ENCODE data around the gene PTPN11. TPM values are rescaled to one million over a fixed set of nuclear protein-coding genes. Genes with fewer than 3 reads are reported as not detected.

Gene PTPN11
- total and polyA plus RNA-seq, 2 of the 8 experiments (the other 6 are each of a cell fraction or from before 2014, with no cell fraction given) = 28.3 to 133 TPM

DNA sequence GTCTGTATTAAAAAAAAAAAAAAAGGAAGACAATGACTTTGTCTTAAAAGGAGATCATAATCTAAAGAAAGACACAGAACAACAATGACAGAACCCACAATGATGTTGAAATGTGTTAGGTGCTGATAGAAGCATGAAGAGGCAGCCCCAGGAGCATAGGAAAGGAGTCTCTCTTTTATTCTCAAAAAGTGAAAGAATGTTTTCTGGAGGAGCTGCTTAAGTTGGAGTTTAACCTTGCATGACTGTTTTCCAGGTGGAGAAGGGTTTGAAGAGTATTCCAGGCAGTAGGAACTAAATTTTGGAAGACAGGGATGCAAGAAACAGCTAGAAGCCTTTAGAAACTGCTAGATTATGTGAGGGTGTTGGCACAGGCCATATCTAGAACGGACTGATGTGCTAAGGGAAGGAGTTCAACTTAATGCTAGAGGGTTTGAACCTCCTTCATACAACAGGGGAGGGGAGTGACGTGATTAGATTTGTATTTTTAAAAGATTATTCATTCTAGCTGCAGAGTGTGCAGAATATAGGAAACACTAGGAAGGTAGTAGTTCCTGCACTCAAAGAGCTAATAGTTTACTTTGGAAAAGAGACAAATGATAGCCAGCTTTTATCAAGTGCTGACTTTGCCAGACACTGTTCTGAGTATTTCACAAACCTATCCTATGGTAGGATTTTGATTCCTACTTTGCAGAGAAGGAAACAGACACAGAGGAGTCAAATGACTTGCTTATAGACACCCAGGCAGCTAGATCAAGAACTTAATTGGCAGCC is 4.7 kb upstream of the PTPN11 start (continued):
- TF ChIP-seq, protein P1, sequence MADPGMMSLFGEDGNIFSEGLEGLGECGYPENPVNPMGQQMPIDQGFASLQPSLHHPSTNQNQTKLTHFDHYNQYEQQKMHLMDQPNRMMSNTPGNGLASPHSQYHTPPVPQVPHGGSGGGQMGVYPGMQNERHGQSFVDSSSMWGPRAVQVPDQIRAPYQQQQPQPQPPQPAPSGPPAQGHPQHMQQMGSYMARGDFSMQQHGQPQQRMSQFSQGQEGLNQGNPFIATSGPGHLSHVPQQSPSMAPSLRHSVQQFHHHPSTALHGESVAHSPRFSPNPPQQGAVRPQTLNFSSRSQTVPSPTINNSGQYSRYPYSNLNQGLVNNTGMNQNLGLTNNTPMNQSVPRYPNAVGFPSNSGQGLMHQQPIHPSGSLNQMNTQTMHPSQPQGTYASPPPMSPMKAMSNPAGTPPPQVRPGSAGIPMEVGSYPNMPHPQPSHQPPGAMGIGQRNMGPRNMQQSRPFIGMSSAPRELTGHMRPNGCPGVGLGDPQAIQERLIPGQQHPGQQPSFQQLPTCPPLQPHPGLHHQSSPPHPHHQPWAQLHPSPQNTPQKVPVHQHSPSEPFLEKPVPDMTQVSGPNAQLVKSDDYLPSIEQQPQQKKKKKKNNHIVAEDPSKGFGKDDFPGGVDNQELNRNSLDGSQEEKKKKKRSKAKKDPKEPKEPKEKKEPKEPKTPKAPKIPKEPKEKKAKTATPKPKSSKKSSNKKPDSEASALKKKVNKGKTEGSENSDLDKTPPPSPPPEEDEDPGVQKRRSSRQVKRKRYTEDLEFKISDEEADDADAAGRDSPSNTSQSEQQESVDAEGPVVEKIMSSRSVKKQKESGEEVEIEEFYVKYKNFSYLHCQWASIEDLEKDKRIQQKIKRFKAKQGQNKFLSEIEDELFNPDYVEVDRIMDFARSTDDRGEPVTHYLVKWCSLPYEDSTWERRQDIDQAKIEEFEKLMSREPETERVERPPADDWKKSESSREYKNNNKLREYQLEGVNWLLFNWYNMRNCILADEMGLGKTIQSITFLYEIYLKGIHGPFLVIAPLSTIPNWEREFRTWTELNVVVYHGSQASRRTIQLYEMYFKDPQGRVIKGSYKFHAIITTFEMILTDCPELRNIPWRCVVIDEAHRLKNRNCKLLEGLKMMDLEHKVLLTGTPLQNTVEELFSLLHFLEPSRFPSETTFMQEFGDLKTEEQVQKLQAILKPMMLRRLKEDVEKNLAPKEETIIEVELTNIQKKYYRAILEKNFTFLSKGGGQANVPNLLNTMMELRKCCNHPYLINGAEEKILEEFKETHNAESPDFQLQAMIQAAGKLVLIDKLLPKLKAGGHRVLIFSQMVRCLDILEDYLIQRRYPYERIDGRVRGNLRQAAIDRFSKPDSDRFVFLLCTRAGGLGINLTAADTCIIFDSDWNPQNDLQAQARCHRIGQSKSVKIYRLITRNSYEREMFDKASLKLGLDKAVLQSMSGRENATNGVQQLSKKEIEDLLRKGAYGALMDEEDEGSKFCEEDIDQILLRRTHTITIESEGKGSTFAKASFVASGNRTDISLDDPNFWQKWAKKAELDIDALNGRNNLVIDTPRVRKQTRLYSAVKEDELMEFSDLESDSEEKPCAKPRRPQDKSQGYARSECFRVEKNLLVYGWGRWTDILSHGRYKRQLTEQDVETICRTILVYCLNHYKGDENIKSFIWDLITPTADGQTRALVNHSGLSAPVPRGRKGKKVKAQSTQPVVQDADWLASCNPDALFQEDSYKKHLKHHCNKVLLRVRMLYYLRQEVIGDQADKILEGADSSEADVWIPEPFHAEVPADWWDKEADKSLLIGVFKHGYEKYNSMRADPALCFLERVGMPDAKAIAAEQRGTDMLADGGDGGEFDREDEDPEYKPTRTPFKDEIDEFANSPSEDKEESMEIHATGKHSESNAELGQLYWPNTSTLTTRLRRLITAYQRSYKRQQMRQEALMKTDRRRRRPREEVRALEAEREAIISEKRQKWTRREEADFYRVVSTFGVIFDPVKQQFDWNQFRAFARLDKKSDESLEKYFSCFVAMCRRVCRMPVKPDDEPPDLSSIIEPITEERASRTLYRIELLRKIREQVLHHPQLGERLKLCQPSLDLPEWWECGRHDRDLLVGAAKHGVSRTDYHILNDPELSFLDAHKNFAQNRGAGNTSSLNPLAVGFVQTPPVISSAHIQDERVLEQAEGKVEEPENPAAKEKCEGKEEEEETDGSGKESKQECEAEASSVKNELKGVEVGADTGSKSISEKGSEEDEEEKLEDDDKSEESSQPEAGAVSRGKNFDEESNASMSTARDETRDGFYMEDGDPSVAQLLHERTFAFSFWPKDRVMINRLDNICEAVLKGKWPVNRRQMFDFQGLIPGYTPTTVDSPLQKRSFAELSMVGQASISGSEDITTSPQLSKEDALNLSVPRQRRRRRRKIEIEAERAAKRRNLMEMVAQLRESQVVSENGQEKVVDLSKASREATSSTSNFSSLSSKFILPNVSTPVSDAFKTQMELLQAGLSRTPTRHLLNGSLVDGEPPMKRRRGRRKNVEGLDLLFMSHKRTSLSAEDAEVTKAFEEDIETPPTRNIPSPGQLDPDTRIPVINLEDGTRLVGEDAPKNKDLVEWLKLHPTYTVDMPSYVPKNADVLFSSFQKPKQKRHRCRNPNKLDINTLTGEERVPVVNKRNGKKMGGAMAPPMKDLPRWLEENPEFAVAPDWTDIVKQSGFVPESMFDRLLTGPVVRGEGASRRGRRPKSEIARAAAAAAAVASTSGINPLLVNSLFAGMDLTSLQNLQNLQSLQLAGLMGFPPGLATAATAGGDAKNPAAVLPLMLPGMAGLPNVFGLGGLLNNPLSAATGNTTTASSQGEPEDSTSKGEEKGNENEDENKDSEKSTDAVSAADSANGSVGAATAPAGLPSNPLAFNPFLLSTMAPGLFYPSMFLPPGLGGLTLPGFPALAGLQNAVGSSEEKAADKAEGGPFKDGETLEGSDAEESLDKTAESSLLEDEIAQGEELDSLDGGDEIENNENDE (IDR thresholded peaks at IDR 0.05; ENCODE audit: insufficient replicate concordance, low read length) = no peak
- TF ChIP-seq BRCA1 (IDR thresholded peaks at IDR 0.05; ENCODE audit: low read depth, low read length) (no peak), ASH2L (IDR thresholded peaks at IDR 0.05; ENCODE audit: low read length) (no peak)
